BLaER1 (cell line): ENCODE measurements around the gene FTO.

Experiments
- H3K27ac ChIP-seq: shearing (Covaris generic); formaldehyde crosslinking; 2 replicates; pipeline ENCODE4 v1.8.1; 2022
- H3K27me3 ChIP-seq: shearing (Covaris generic); formaldehyde crosslinking; 2 replicates; pipeline ENCODE4 v1.8.1; 2022
- H3K36me3 ChIP-seq: shearing (Covaris generic); formaldehyde crosslinking; 2 replicates; pipeline ENCODE4 v1.8.1; 2022
- H3K4me1 ChIP-seq: shearing (Covaris generic); formaldehyde crosslinking; 2 replicates; pipeline ENCODE4 v1.8.1; 2022
- H3K4me2 ChIP-seq: shearing (Covaris generic); formaldehyde crosslinking; 2 replicates; pipeline ENCODE4 v1.8.1; 2022
- H3K4me3 ChIP-seq: shearing (Covaris generic); formaldehyde crosslinking; 2 replicates; pipeline ENCODE4 v1.8.1; 2022
- H3K9ac ChIP-seq: shearing (Covaris generic); formaldehyde crosslinking; 2 replicates; pipeline ENCODE4 v1.8.1; 2022
- H3K9me3 ChIP-seq: shearing (Covaris generic); formaldehyde crosslinking; 2 replicates; pipeline ENCODE4 v1.8.1; 2022
- H4K20me1 ChIP-seq: shearing (Covaris generic); formaldehyde crosslinking; 2 replicates; pipeline ENCODE4 v1.8.1; 2022
- Cebpa-rat ChIP-seq: shearing (Covaris generic); IDR thresholded peaks from 2 replicates; pipeline ENCODE4 v1.8.1; 2022

Gene FTO

DNA sequence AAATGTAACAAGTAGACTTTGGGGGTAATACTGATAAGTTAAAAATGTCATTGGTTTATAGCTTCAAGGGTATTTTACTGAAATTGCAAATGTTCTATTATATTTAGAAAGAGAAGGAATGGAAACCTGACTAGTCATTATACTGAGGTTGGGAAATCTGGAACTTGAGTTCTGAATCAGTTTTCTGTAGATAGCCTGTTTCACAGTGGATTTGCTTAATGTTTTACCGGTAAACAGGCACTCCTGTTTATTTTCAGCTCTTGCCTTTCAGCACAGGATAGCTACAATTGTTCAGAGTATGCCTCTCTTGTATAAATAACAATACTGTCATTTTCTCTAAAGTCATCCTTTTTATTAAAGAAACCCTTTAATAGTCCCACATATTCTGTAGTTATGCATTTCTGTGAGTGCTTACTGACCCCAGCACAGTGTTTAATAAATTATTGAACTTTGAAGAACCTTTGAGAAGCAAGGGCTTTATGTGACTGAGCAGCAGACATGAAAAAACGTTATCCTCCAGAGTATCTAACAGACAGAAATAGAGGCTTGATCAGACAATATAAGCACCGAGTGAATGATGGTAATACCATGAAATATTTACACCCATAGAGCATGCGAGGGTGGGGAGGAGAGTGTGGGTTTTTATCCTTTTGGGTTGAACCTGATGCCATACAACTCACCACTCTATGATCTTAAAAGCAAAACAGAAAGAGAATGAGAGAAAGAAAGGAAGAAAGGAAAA lies 58.2 kb downstream of the FTO start:
- Histone ChIP-seq H3K27ac (no peak overlapping the region), H3K4me2 (no peak overlapping the region), H3K27me3 (no peaks in the 10 kb centered on the region)

DNA sequence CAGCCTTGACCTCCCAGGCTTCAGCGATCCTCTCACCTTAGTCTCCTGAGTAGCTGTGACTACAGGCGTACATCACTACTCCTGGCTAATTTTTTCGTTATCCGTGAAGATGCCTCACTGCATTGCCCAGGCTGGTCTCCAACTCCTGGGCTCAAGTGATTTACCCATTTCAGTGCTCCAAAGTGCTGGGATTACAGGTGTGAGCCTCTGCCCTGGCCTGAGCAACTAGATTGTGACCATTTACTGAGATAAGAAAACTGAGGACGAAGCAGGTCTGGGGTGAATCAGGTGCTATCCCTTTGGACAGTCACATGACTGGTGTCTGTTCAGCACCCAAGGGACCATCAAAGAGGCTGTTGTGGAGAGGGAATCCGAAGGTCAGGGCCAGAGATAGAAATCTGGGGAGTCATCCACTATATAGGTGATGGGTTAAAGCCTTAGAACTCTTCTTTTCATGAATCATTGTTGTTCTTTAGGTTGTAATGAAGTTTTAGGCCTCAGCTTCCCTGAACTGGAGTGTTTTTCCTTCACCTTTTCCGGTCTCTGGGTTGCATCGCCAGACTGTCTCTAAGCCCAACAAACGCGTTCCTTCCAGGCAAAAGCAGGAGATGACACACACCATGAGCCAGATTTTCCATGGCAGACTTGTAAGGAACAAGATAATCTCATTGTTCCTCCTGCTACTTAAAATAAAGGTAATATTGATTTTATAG lies 62.5 kb downstream of the FTO start:
- Histone ChIP-seq H3K27ac (no peak overlapping the region), H3K36me3 (no peaks in the 10 kb centered on the region), H3K4me2 (no peak overlapping the region), H3K4me3 (no peak overlapping the region), H4K20me1 (peaks cover 75% of the 10 kb centered on the region; the same call in 1 of the 2 replicates), H3K27me3 (no peaks in the 10 kb centered on the region), H3K9ac (no peak overlapping the region), H3K4me1 (peaks cover 23% of the 10 kb centered on the region), H3K9me3 (no peaks in the 10 kb centered on the region)
- no peak for TF ChIP-seq Cebpa-rat

More for the DNA sequence above, 58.2 kb downstream of the FTO start:
- H3K9ac ChIP-seq, result no peak overlapping the region
- H3K9me3 ChIP-seq, result no peaks in the 10 kb centered on the region
- H4K20me1 ChIP-seq, result peaks cover 58% of the 10 kb centered on the region; the same call in 1 of the 2 replicates
- H3K4me3 ChIP-seq, result no peak overlapping the region
- H3K36me3 ChIP-seq, result no peaks in the 10 kb centered on the region
- no peak for TF ChIP-seq Cebpa-rat
- no peaks in the 10 kb centered on the region for H3K4me1 ChIP-seq

DNA sequence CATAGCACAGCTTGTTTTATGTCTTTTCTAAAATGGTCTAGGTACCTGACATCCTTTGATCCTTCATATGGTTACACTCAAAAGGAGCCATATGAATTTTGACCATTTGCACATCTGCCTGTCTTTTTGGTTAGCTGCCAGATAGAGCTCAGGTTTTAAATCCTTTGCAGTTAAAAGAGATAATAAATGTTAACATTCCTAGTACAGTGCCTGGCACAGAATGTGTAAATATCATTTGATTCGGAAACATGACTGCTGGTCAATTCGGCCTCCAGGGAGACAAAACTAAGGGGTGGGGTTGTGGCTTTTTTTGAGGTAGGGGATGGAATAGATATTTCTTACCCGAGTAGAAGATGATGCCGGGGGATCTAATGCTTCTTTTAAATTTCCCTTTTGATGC lies 64.2 kb downstream of the FTO start:
- no peak overlapping the region for H3K9ac ChIP-seq
- H3K4me3 ChIP-seq, result no peak overlapping the region
- no peaks in the 10 kb centered on the region for H3K9me3 ChIP-seq
- H3K36me3 ChIP-seq, result no peaks in the 10 kb centered on the region
- H3K4me2 ChIP-seq, result no peak overlapping the region
- H3K4me1 ChIP-seq, result peaks cover 40% of the 10 kb centered on the region
- H4K20me1 ChIP-seq, result peaks cover 85% of the 10 kb centered on the region
- no peak for TF ChIP-seq Cebpa-rat
- no peaks in the 10 kb centered on the region for H3K27me3 ChIP-seq
- H3K27ac ChIP-seq, result no peak overlapping the region

DNA sequence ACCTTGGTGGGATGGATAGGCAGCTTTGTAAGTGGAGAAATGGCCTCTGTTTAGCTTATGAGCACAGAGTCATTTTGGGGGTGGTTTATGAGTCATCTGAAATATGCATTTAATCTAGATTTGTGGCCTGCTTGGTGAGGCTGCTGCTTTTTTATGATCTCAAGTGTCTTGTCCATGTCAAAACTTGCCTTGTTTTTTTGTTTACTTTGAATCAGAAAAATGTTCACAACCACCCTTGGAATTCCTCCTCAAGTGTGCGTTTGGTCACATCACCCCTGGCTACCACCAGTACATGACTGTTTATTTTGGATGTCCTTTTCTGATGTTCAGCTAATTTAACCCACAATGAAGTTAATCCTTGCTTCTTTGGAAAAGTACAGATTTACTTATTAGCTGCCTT lies 64.6 kb downstream of the FTO start:
- Histone ChIP-seq H3K9ac (no peak overlapping the region), H3K4me1 (peaks cover 44% of the 10 kb centered on the region), H4K20me1 (peaks cover 86% of the 10 kb centered on the region), H3K9me3 (no peaks in the 10 kb centered on the region), H3K27ac (no peak overlapping the region), H3K27me3 (no peaks in the 10 kb centered on the region), H3K4me2 (no peak overlapping the region), H3K36me3 (no peaks in the 10 kb centered on the region), H3K4me3 (no peak overlapping the region)
- TF ChIP-seq Cebpa-rat, result no peak

DNA sequence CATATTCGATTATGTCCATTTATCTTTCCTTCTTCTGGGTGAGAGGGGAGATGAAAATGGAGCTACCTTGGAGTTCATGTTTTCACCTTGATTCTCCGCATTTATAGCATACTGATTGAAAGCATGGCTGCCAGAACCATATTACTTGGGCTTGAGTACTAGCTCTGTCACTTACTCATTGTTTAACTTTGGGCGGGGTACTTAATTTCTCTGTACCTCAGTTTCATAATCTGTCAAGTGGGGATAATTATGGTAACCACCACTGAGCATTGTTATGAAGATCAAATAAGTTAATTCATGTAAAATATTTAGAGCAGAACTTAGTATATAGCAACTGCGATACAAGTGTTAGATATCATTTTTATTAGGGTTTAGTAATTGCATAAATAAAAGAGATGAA lies 65.2 kb downstream of the FTO start:
- Histone ChIP-seq H3K4me2 (no peak overlapping the region), H4K20me1 (peaks cover 85% of the 10 kb centered on the region), H3K36me3 (no peaks in the 10 kb centered on the region), H3K4me1 (peaks cover 50% of the 10 kb centered on the region), H3K27me3 (no peaks in the 10 kb centered on the region), H3K9me3 (no peaks in the 10 kb centered on the region), H3K27ac (no peak overlapping the region), H3K9ac (no peak overlapping the region), H3K4me3 (no peak overlapping the region)
- no peak for TF ChIP-seq Cebpa-rat

DNA sequence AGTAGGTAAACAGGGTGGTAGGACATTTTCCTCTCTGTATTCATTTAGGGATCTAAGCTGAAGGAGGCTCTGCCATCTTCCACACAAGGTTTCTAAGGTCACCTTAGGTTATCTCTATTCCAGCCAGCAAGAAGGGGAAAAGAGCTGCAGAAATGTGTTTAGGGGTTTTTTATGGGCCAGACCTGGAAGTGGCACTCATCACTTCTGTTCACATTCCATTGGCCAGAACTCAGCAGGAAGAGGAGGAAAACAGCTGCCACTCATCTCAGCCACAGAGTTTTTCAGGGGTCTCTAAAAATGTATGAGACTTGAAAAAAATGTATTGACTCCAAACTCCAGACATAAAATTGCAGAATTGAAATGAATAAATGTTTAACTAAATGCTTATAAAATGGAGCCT lies 65.8 kb downstream of the FTO start:
- no peak for TF ChIP-seq Cebpa-rat
- Histone ChIP-seq H3K36me3 (no peaks in the 10 kb centered on the region), H3K4me1 (peaks cover 56% of the 10 kb centered on the region), H3K27ac (no peak overlapping the region), H3K27me3 (no peaks in the 10 kb centered on the region), H3K4me3 (no peak overlapping the region), H4K20me1 (peaks cover 85% of the 10 kb centered on the region), H3K4me2 (no peak overlapping the region), H3K9ac (no peak overlapping the region), H3K9me3 (no peaks in the 10 kb centered on the region)

DNA sequence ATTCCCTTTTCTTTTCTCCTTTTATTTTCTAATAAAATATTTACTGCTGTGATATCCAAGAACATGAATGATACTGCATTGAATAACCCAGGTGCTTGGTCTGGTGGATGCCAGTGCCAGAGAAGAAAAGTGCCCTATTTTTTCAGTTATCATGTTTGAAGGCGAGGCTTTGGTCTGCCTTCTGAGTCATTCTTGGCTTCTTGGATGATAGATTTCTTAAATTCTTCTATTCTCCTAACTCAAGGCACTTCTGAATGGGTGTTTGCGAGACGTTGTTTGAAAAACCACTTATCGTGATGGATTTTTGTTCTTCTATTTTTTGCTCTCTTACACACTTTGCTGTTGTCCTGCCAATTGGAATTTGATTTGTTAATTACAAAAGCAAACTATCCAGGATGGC lies 66.7 kb downstream of the FTO start:
- Histone ChIP-seq H3K4me3 (no peak overlapping the region), H3K27me3 (no peaks in the 10 kb centered on the region), H3K4me2 (no peak overlapping the region), H3K36me3 (no peaks in the 10 kb centered on the region), H3K9ac (no peak overlapping the region), H3K4me1 (peaks cover 65% of the 10 kb centered on the region), H4K20me1 (peaks cover 87% of the 10 kb centered on the region), H3K9me3 (no peaks in the 10 kb centered on the region), H3K27ac (no peak overlapping the region)
- TF ChIP-seq Cebpa-rat, result no peak

DNA sequence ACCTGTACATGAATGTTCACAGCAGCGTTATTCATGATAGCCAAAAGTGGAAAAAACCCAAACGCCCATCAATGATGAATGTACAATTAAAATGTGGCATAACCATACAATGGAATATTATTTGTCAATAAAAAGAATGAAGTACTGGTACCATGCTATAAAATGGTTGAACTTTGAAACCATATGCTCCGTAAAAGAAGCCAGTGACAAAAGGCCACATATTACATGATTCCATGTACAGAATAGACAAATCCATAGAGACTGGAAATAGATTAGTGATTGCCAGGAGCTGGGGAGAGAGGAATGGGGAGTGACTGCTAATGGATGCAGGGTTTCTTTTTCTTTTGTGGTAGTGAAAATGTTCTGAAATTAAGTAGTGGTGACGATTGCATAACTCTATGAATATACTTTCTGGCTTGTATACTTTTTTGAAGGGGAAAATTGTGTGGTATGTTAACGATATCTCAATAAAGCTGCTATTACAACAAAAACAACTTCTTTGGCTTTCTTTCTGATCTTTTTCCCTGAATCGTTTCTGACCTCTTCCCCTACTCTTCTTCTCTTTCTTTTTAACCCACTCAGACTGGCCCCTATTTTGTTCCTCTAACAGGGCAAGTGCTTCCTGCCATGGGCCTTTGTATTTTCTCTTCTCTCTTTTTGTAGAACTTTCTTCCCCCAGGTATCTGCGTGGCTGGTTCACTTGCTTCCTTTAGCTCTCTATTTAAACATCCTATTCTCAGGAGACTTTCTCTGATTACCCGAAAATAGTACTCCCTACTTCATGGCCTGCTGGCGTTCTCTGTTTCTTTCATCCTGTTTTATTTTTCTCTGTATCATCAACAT lies 67.9 kb downstream of the FTO start:
- Histone ChIP-seq H3K4me1 (peaks cover 74% of the 10 kb centered on the region), H3K4me2 (peak overlapping the region; percentile 78), H3K36me3 (no peaks in the 10 kb centered on the region), H3K4me3 (no peak overlapping the region), H3K9me3 (no peaks in the 10 kb centered on the region), H3K27me3 (no peaks in the 10 kb centered on the region), H3K9ac (peak overlapping the region; percentile 54), H3K27ac (peak overlapping the region; percentile 55; the same call in 1 of the 2 replicates), H4K20me1 (peaks cover 82% of the 10 kb centered on the region)
- no peak for TF ChIP-seq Cebpa-rat

DNA sequence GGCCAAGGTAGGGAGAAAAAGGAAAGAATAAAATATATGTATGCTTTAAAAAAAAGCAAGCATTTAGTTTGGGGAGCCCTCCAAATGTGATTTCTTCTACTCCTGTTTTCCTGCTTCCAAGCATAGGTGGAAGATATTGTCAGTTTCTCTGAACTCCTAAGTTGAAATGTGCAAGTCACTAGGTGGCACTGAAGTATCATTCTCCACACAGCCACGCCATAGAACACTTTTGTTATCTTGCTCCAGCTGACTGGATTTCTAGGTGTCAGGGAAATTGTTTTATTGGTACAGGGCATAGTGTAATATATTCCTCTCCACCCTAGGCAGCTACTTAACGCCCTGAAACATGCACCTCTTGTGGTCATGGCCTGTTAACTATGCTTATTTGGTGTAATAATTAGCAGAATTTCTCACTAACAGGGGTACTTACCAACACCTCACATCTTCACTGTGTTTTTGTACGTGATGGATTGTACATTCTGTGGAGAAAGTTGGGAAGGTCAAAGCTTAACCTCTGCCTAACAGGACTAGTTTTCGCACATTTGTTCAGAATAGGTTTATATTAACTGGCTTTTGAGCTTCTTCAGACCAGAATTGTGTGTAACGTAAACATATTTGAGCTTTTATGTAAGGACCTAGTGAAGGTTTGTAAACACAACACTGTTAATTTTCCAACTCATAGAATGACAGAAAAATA lies 69.3 kb downstream of the FTO start:
- no peaks in the 10 kb centered on the region for H3K36me3 ChIP-seq
- peak overlapping the region; percentile 78 for H3K4me2 ChIP-seq
- H4K20me1 ChIP-seq, result peaks cover 73% of the 10 kb centered on the region
- H3K9me3 ChIP-seq, result no peaks in the 10 kb centered on the region
- H3K4me3 ChIP-seq, result no peak overlapping the region
- TF ChIP-seq Cebpa-rat, result no peak
- H3K27ac ChIP-seq, result peak overlapping the region; percentile 24; the same call in 1 of the 2 replicates
- H3K9ac ChIP-seq, result no peak overlapping the region
- H3K27me3 ChIP-seq, result no peaks in the 10 kb centered on the region
- H3K4me1 ChIP-seq, result peaks cover 70% of the 10 kb centered on the region
